GM18499 (cell line): ENCODE data around the gene SH3PXD2A.

Experiments used
- ATAC-seq: cut with Tn5 transposase; IDR thresholded peaks from one replicate; pipeline ENCODE4 v1.9.1; 2021; ENCODE audit warnings: moderate number of reproducible peaks; ENCODE audit not compliant: insufficient read depth, unreplicated experiment

SH3PXD2A gene

DNA sequence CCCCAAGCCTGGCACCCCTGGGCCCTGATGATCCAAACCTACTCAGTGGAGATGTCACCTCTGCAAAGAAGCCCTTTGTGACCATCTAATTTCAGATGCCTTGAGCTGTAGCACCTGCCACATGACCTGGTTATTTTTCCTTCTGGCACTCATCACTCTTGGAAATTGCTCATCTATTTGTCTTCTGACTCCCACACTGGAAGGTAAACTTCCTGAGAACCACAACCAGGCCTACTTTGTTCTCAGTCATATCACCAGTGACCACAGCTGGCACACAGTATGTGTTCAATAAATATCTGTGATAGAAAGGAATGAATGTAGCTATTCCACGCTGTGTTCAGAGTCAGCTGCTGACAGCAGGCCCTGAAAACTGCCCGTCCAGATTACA lies 97.1 kb downstream of the SH3PXD2A start:
- no peak for ATAC-seq

DNA sequence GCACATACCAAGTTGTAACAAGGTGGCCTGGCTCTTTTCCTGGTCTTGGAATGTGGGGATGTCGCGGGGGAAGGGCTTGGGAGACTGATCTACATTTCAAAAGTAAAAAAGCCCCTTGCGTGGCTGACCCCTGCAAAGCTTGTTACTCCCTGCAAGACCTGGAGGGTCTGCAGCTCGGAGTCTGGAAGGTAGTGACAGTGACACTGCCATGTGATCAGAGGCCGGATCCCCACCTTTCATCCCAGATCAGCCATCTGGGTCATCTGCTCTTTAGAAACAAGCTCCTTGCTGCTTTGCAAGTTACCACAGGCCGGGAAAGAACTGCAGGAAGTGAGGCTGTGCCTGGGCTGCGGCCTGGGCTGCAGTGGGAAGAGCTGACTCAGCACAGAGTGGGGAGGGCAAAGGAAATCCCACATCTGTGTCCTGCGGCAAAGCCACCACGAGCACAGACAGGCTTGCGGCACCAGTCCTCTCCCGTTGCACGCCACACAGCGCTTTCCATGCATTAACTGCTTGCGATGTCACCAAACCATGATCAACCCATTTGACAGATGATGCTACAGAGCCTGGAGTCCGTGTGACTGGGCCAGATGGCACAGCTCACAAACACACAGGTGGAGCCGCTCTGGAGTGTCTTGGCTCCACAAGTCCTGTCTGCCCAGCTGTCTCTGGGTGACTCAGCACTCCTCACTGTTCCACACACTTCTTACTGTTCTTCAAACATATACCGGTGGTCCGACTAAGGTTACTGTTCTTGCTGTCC lies 97.7 kb downstream of the SH3PXD2A start:
- ATAC-seq, result no peak

DNA sequence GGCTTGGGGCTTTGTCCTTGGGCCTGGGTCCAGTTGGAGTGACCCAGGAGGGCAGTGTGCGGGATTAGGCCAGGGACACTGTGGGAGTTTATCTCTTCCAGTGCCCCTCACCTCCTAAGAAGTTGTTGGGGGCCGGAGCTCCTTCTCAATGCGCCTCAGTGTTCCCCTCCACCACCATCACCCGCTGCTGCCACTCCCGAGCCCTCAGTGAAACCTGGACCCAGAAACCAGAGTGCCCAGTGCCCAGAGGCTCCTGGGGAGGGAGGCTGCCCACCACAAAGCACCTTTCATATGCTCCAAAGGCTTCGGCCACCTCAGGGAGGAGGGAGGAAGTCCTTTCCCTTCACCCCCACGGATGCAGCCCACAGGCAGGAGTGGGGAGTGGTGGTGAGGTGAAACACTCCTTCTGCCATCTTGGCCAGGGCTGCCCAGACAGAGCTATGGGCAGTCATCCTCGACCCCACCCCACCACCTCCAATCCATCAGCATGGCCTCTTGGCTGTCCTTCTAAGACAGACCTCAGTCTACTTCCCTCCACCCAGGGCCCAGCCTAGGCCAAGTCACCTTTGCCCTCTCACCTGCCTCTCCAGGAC lies 99.0 kb downstream of the SH3PXD2A start:
- no peak for ATAC-seq

DNA sequence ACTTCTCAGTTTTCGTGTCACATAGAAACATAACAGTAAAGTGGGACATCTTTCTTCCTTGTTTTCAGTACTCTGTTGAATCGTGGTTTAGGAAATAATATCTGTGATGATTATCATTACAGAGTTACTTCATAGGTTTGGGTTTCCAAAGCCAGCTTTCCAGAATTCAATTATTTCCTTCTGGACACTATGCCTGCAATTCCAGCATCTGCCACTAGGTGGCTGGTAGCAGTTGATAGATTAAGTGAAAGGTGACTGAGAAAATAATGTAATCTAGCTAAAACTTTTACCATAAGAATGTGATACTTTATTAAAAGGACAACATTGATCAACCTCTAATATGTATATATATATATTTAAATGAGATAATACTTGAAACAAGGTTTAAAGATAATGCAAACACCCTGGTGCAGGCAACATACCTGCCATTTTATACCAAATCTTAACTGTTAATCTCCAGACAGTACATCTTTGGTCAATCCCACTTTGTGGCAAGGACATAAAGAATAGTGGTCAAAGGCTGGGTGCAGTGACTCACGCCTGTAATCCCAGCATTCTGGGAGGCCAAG lies 102.6 kb downstream of the SH3PXD2A start:
- ATAC-seq, result no peak

DNA sequence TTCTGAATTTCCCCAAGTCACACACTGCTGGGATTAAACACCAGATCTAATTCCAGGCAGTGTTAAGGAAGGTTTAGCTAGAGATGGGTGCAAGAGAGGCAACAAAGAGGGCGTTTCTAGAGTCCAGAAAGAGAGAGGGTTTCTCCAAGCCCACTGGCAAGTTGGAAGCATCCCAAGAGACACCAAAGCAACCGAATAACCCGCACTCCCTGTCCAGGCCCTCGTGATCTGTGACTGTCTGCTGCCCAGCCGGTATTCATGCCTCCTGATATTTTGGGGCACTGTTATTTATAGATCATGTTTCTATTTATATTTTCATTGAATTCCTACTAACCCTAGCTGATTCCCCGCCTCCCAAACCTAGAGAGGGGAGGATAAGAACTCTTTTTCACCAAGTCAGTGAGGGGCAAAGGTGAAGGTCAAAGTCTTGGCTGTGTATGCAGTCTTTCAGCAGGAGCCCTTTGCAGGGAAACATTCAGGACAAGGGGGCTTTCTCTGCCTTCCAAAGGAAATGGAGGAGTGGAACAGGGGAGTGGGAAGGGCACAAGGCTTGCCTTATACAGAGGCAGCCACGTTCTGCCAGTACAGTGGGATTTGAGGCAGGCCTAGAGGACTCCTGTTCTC lies 103.6 kb downstream of the SH3PXD2A start:
- ATAC-seq, result no peak

DNA sequence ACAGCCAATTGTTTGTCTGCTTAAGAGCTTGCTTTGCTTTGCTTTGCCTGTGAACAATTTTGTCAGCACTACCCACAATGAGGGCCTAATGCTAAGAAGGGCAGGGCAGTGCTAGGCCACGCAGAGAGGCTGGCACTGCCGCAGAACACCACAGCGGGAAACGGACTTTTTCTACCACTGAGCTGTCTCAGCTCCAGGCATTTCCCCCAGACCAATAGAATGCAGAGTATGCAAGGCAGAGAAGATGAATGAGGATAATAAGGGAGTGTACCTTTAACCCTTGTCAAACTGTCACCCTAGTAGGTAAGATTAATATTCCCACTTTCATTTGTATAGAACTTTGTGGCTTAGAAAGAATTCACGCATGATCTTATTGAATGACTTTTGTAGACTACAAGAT lies 104.5 kb downstream of the SH3PXD2A start:
- ATAC-seq, result no peak

DNA sequence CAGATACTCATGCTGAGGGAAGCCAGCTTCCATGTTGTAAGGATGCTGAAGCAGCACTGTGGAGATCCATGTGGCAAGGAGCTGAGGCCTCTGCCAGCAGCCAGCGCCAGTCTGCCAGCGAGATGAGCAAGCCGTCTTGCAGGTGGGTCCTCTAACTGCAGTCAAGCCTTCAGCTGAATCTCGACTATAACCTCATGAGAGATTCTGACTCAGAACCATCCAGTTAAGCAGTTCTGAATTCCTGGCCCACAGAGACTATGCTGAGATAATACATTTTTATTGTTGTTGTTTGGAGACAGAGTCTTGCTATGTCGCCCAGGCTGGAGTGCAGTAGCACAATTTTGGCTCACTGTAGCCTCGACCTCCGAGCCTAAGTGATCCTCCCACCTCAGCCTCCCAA lies 105.6 kb downstream of the SH3PXD2A start:
- no peak for ATAC-seq

DNA sequence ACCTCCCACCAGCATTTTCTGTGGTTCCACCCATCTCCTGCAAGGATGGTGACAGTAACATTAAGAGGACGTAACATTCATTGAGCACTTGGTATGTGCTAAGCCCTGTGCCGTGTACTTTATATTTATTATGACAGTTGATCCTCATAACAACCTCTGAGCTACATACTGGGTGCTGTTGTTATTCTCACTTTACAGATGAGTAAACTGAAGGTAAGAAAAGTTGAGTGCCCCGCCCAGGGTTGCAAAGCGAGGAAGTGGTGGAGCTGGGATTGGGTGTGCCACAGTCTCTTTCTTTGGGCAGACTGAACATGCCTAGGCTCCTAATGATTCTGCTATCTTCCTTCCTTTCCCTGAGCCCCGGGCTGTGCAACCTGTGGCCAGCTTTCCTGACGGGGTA lies 107.4 kb downstream of the SH3PXD2A start:
- no peak for ATAC-seq

DNA sequence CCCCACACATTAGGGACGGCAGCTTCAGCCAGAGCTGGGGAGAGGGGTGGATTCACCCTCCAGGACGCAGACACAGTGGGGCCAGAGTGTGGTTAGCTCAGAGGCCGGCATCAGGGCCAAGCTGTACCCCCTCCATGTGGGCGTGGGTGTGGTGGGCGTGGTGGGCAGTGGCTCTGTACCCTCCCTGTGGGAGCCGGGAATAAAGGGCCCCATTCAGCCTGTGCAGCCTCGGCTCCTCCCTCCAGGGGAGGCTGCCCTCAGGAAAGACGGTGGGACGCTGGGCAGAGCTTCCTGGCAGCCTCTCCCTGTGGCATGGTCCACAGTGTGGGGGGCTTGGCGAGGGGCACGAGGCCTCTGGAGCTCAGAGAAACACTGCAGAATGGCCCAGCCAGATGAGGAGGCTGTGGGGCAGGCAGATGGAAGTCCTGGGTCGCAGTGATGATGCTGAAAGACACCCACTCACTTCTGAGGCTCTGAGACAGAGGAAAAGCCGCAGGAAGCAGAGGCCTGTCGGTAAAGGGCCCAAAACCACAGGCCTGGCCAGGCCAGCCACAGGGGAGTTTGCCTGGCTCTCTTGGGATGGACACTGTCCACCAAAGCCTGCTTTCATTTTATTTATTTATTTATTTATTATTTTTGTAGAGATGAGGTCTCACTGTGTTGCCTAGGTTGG lies 108.0 kb downstream of the SH3PXD2A start:
- ATAC-seq, result no peak

DNA sequence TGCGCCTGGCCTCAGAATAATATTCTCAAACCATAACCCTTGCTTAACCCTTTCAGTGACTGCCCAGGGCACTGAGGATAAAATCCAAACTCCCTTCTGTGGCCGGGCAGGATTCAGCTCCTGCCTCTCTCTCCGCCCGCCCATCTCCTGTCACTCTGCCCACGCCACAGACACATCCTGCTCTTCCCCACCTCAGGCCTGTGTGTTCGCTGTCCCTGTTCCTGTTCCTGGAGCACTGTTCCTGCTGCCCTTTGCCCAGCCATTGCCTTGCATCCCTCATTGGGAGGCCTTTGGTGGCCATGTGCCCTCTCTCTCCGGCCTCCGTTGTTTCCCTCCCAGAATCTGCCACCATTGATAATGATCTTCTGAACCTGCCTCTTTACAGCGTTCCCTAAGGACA lies 108.8 kb downstream of the SH3PXD2A start:
- no peak for ATAC-seq

DNA sequence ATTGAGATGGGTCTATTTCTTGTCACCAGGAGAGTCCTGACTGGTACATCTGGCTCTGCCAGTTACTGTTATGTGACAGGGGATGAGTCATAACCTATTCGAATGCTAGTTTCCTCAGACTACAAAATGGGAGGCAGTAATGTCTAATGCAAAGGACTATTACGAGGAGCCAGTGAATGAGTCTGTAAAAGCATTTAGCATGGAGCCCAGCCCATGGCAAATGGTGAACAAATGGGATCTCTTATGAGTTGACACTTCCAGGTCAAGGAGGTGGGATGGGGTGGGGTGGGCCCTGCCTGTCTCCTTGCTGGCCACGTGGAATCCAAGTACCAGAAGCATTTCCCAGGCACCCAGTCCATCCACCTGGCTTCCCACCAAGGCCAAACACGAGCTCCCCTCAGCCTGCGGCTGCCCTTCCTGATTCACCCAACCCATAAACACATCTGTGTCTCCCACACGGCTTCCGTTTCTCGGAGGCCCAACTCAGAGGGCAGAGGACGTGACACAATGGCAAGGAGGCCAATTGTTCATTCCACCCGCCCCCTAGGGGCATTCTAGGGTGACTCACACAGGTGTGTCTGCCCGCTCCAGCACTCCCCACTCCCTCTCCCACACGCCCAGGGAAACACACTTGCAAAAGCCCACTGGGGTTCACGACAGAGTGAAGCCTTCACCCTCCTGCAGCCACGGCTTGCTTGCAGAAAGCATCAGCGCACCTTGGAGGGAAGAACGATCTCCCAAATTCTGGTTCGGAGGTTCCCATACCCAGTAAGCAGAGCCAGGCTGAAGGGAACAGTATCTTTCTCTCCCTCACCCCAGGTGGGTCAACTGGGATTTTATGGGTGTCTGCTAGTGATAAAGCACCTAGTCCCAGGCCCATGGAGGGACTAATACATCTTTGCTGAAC lies 109.8 kb downstream of the SH3PXD2A start:
- no peak for ATAC-seq

DNA sequence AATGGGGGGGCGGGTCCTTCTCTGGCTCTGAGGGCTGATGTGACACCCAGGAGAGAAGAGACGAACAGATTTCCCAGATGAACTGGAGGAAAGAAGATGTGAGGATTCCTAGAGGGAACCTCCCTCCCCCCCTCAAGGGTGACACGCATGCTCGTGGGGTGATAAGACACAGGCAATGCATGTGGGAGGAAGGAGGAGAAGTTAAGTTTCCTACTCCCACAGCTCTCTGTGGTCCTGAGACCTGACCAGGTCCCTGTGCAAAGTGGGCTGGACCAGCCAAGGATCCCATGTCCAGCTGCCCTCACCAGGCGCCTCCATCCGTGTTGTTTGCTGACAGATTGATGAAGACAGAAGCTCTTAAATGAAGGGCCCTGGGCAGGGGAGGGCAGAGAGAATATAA lies 112.6 kb downstream of the SH3PXD2A start:
- ATAC-seq, result no peak

DNA sequence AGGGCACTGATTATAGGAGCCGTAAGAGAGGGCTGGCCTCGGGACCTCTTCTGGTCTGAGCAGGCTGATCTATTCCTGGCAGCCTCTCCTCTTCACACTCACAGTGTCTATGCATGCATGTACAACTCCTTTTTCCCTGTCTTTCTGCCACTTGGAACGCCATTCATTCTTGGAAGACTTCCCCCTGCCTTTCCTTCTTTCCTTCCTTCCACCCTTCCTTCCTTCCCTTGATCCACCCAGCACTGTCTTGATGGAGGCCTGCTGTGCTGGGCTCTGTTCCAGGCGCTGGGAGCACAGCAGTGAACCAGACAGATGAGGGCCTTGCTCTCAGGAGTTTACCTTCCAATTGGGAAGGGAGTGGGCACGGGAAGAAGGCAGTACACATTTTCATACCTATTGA lies 114.8 kb downstream of the SH3PXD2A start:
- ATAC-seq, result no peak

DNA sequence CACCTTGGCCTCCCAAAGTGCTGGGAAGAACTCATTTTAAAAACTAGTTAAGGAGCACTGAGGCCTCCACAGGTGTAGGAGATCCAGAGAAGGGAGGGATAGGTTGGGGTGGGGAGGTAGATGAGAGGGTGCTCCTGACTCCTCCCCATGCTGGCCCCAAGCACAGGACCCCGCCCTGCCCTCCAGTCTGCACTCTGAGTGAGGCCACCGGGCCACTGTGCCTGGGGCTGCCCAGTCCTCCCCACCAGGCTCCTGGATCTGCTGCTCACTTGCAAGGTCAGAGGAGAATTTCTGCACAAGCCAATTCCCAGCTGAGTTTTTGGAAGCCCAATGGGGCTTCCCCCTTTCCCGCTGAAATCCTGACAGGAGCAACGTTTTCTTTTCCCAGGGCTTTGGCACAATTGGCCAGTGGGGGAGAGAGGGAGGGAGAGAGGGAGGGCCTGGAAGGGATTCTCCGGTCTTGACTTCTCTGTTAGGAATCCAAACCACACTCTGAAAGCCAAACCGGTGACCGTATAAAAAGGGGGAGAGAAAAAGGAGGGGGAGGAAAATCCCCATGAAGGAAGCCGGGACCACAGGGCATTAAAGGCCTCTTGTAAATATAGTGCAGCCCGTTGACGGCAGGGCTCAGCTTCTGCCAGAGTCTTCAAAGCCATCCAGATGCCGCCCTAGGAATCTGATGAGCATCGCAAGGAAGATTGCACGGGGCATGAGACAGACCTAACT lies 116.2 kb downstream of the SH3PXD2A start:
- ATAC-seq, result no peak

DNA sequence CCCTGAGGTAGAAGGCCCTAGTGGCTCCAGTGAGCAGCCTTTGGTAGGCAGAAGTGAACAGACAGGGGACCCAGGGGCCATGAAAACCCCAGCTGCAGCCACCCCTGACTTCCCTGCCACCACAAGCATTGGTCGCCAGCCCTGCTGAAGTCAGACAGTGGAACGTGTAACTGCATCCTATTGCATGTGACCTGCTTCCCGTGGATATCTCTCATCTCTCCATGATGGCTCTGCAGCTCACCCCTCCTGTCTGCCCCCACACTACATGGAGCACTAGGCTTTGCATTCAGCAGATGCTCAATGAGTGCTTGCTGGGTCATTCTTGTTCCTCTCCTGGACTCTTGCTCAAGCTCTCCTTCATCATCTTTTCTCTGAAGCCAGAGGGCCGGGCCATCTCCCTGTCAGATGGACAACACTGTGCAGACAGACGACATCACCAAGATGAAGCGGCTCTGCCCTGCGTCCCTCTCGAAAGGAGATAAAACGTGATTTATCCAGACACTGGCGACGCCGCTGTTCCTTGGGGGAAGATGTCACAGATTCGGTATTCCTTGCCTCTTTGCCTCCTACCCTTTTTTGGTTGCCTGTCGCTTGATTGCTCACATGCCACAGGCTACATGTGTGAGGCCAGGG lies 117.5 kb downstream of the SH3PXD2A start:
- no peak for ATAC-seq

DNA sequence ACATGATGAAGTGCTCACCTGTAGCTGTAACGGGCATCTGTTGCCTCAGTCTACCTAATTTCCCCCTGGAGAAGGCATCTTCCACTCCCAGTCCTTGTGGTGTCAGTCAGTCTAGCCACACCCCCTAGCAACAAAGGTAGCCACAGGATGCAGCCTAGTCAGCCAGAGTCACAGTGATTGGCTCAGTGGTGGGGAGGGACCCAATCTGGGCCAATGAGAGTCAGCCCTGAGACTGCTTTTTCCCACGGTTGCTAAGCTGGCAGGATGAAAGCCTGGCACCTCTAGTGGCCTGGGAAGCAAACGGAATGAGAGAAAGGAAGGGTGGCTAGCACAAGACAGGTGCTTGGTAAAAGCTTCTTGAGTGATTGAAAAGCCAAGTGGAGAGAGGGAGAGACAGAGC lies 118.6 kb downstream of the SH3PXD2A start:
- no peak for ATAC-seq

DNA sequence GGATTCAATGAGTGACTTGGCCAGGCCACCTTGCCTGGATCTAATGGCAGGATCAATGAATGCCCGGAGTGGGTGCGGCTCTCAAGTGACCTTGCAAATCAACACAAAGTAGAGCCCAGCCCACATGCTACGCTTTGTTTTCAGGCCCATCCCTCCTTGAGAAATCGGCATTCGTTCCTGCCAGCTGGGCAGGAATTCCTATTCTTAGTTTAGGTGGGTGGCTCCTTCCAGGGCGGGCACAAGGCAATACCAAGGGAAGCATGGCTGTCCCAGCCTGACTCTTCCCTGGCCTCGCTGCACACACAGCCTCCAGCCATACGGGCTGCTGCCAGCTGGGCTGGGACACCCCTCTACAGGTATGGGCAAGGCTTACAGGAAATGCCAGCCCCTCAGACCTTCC lies 119.3 kb downstream of the SH3PXD2A start:
- ATAC-seq, result no peak

DNA sequence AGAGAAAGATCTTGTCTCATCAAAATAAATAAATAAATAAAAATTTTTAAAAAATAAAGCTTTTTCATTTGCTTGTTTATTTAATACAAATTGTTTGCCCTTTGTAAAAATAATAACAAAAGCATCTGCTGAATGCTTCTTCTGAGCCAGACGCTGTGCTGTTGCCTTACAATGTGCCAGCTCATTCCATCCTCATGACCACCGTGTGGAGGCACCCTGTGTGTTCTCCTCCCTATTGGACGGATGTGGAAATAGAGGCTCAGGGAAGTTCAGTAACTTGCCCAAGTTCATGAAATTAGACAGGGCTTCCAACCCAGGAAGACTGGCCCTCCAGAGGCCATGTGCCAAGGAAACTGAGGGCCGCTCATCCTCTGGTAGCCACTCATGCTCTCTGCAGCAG lies 120.6 kb downstream of the SH3PXD2A start:
- no peak for ATAC-seq

DNA sequence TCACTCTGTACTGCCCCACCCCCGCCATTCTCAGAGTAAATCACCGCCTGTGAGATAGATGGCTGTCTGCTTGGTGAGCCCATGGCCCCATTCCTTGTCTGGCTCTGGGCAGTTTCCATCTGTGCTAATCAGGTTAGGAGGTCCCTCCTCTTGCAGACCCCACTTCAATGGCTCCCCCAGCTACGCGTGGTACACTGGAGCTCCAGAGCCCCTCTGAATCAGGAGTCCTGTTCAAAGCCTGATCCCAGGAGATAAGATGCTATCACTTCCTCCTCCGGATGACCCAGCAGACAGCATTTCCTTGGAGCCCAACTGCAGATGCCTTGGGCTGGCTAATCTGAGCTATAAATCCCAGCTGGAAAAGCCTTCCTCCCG lies 122.3 kb downstream of the SH3PXD2A start:
- ATAC-seq, result no peak
